GM18870 (cell line): ENCODE results near the gene NCAPD3.
"Not testable (repeated sequence)": the region's sequence is repeated elsewhere in the genome, so short reads cannot be mapped to it uniquely, and the experiment has no call there.

ENCODE experiments used
- ATAC-seq: cut with Tn5 transposase; IDR thresholded peaks from one replicate; pipeline ENCODE4 v1.9.1; 2021; ENCODE audit warnings: moderate library complexity; ENCODE audit not compliant: unreplicated experiment

The NCAPD3 gene, protein sequence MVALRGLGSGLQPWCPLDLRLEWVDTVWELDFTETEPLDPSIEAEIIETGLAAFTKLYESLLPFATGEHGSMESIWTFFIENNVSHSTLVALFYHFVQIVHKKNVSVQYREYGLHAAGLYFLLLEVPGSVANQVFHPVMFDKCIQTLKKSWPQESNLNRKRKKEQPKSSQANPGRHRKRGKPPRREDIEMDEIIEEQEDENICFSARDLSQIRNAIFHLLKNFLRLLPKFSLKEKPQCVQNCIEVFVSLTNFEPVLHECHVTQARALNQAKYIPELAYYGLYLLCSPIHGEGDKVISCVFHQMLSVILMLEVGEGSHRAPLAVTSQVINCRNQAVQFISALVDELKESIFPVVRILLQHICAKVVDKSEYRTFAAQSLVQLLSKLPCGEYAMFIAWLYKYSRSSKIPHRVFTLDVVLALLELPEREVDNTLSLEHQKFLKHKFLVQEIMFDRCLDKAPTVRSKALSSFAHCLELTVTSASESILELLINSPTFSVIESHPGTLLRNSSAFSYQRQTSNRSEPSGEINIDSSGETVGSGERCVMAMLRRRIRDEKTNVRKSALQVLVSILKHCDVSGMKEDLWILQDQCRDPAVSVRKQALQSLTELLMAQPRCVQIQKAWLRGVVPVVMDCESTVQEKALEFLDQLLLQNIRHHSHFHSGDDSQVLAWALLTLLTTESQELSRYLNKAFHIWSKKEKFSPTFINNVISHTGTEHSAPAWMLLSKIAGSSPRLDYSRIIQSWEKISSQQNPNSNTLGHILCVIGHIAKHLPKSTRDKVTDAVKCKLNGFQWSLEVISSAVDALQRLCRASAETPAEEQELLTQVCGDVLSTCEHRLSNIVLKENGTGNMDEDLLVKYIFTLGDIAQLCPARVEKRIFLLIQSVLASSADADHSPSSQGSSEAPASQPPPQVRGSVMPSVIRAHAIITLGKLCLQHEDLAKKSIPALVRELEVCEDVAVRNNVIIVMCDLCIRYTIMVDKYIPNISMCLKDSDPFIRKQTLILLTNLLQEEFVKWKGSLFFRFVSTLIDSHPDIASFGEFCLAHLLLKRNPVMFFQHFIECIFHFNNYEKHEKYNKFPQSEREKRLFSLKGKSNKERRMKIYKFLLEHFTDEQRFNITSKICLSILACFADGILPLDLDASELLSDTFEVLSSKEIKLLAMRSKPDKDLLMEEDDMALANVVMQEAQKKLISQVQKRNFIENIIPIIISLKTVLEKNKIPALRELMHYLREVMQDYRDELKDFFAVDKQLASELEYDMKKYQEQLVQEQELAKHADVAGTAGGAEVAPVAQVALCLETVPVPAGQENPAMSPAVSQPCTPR (N-terminal part only)

DNA sequence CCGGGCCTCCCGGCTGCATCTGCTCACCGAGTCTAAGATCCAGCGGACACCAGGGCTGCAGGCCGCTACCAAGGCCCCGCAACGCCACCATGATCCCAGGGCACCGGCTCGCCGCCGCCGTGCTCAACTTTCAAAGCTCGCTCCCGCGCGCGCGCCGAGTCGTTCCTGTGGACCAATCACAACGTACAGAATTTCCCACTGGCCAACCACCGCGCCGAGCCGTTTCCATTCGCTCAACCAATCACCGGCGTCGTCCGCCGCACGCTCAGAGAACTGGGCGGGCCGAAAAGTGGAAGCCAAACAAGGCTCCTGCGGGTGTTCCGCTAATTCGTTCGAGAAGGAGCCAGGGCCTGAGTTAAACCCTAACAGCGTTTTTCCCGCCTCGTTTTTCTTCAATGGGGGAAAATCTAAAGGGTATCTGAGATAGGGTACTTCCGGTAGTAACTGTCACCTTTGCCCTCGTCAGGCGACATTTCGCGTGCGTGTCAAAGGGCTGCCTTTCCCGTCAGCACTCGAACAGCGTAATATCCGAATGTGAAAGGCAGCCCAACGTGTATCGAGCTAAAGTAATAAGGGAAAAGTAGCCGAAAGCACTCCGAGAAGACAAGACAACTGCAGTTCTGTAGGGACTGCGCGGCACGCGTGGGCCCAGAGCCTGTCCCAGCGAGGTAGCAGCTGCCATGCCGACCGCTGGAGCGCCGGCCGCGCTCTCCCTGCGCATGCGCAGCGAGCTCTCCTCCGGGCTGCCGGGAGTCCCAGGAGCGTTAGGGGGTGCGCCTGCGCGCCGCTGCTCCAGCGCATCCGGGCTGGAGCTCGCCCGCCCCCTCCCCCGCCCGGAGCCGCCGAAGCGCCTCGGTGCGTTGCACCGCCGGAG is at the start of gene NCAPD3, which contains the start of gene VPS26B:
Gene NCAPD3, minus strand, starts transcription at position 132 of the 874 bp plus-strand sequence. Its CDS starts 41 bp downstream, at position 91.
Gene VPS26B, plus strand, starts transcription at position 836 of the 874 bp plus-strand sequence. CDS start 452 bp downstream, outside the sequence.
- ATAC-seq: peak; percentile 69

DNA sequence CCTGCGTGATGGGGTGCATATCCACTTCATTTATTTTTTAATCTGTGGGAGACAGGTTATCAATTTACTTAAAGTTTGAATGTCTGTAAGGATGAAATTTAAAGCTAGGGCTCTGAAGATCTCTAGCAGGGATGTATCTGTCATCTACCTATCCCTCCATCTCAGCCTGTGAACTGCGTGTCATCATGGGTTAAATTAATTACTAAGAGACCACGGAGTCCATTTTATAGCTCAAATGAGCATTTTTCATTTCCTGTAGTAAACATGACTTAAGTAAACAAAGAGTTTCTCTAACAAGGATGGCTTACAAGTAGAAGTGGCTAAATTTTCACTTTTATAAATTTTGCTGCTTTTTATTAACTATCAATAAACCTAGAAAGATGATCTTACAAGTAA is 49.5 kb upstream of the NCAPD3 start:
- no peak for ATAC-seq

DNA sequence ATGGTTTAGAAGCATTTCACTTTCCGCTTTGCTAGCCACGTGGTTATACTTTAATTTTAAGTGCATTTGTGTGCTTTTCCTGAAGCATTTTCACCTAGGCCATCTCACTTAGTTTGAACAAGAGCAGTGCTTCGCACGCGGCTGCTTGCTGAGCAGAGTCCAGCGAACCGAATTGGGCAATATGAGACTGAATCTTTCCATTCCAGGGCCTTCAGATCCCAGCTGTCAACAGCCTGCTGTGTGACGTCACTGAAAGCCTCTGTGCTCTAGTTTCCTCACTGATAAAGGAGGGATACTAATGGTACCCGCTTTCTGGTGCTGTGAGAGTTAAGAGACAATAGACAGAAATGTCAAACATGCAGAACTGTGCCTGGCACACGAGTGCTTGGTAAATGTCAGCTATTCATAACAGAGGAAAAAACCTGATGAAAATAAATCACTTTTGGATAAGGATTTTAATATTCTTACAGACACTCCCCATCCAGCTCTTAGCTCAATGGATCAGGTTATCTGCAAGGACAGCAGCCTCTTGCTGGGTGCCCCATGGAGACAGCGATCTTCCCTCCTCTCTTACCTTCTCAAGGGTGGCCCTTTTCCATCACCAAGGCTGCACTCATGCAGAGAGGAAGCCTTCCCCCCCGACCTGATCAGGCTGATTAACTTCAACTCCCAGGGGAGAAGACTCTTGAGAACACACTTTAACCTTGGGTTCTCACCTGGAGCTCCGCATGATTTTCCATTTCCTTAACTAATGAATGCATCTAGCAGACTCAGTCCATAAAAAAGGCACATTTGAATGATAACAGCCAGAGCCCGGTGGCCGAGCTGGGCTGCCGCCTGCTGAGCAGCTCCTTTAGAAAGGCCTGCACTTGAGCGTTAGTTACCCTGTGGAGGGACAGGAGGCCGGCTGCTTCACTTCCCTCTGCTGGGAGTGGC is 48.9 kb upstream of the NCAPD3 start:
- ATAC-seq: no peak

DNA sequence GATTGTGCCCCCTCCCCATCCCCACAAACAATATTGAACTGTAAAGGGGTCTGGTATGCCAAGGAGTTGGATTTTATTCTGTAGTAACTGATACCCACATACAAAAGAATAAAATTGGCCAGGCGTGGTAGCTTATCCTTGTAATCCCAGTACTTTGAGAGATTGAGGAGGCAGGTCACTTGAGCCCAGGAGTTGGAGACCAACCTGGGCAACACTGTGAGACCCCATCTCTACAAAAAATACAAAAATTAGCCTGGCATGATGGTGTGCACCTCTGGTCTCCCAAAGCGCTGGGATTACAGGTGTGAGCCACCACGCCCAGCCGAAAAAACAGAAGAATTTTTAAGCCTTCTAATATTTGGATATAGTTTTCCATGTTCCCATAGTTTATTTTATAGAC is 48.2 kb upstream of the NCAPD3 start:
- no peak for ATAC-seq

DNA sequence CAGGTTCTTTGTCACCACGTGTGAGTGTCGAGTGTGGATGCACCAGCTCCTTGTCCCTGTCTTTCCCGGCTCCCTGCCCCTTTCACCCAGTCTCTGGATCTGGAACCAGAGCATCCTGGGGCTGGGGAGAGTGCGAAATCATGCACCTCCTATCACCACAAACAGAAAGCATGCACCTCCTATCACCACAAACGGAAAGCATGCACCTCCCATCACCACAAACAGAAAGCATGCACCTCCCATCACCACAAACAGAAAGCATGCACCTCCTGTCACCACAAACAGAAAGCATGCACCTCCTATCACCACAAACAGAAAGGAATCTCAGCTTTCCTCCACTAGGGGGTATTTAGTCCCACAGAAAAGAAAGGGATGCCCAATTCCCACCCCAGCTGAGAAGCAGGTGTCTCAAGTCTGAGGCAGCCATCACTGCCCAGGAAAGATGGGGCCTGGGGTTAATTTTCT is 46.5 kb upstream of the NCAPD3 start:
- ATAC-seq: no peak

DNA sequence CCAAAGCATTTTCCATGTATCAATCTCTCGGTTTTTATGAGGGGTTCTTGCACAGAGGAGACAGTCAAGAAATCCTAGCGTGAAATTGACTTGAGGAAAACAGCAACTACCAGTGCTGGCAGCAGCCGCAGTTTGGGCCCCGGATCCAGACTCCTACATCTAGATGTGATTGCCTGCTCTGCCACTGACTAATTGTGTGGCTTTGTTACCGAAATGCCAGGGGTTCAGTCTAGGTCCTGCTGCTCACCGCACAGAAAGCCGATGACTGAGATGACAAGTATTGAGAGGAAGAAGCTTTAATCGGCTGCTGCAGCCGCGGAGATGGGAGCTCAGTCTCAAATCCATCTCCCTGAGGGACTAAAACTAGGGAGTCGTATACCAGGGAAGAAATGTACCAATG is 44.2 kb upstream of the NCAPD3 start:
- no peak for ATAC-seq

DNA sequence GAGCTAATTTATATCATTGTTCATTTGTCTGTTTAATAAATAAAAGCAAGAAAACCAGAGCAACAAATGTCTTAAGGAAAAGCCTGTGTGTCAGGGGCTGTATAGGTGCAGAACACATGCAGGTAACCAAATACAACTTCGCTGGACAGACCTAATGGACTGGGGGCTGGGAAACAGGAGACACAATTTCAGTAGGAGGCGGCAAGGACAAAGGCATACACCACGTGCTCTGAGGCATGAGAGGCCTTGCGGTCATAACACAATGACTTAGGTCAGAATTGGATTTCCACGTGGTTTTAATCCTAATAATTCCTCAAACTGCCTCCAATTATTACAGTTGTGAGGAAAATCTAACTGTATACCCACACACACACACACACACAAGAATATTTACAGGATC is 43.7 kb upstream of the NCAPD3 start:
- no peak for ATAC-seq

DNA sequence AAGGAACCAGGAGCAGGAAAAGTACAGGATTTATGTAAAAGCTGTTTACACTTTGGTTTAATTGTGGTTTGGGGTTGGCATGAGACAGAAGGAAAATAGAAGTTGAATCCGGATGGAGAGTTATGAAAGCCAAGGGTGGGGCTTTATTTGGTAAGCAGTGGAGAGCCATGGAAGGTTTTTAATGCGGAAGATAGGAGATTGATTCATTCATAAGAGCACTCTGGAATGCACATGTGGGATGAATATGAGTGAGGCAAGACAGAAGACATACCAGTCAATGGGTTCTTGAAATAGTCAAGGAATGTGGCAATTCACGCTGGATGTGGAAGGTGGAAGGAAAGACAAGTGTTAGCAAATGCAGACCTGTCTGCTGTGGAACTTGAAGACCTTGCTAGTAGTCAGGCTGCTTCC is 43.1 kb upstream of the NCAPD3 start:
- ATAC-seq: no peak

DNA sequence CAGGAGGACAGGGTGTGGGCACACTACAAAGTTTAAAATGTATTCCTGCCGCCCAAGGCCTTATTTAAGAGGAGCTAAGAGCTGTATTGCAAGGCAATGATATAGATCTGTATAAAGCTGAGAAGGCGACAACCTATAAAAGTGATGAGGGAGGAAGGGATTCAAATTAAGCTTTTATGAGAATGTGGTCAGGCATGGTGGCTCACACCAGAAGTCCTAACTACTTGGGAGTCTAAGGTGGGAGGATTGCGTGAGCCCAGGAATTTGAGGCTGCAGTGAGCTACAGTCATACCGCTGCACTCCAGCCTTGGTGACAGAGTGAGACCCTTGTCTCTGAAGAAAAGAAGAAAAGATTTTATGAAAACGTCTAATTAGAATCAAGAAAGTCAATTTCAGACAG is 42.7 kb upstream of the NCAPD3 start:
- no peak for ATAC-seq

DNA sequence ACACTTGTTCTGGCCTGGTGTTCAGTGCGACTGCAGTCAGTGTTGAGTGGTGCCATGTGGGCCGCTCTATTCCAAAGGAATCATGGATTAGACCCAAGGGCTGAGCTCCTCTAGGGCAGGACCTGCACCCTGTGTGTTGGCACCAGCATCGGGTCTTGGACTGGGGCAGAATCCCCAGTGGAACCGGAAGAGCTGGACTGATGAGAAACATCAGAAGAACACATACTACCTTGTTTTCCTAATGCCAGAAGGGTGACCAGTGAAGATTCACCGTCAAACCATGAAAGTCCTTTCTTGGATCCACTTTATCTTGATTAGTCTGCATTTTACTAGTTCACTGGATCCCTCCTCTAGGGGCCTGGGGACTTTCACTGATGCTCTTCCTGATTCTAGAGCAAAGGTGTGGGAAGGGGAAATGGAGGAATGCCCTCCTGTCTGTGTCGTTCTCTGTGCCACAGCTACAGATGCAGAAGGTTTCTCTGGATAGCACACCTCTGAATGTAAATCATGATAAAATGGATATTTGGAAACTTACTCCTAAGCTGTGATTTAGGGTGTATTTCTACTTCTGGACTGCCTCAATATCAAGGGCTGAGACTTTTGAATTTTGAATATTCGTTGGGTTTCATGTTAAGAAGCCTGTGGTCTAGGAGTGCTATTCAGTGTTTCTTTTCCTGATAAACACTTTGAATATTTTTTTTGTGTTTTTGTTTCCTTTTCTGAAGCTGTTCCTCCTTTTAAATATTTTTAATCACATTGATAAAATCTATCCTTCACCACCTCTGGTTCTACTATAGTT is 41.4 kb upstream of the NCAPD3 start:
- no peak for ATAC-seq

DNA sequence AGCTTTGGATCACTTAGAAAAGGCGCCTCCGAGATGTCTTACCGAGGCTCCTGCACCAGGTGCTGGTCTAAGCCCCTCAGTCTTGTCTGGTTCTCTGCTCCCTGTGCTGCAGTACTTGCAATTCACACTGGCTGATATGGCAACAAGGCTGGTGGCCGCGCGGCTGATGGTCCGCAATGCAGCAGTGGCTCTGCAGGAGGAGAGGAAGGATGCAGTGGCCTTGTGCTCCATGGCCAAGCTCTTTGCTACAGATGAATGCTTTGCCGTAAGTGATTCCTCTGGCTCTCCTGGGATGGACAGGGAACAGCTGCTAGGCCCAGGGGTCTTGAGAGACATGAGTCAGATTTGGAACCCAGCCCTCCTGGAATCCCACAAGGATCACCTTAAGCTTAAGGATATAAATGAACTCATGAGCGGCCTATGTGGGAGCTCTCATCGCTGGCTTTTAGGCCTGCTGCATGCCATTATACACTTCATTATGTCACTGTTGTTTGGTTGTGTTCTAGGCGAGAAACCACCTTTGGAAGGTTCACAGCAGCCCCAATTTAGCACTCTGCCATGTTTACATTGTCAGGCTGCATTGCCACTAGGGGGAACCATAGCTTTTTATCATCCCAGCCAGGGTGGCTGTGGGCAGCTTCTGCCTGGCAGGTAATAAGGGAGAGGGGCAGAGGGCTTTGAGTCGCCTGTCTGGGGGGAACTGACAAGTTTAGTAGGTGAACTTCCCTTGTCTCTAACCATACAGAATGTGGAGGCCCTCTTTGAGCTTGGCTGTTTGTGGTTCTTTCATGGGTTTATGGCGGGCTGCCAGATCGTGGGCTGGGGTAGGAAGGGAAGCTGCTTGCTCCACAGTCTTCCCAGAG is 38.1 kb upstream of the NCAPD3 start:
- no peak for ATAC-seq

DNA sequence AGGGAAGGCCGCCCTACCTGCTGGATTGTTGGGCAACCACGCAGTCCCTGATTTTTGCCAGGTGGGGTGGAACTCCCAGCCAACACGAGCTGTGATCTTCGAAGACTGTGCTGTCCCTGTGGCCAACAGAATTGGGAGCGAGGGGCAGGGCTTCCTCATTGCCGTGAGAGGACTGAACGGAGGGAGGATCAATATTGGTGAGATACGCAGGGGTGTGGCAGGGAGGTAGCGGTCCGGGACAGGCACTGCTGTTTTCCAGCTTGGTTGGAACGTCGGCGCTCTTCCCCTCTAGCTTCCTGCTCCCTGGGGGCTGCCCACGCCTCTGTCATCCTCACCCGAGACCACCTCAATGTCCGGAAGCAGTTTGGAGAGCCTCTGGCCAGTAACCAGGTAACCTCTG is 37.2 kb upstream of the NCAPD3 start:
- ATAC-seq: no peak

DNA sequence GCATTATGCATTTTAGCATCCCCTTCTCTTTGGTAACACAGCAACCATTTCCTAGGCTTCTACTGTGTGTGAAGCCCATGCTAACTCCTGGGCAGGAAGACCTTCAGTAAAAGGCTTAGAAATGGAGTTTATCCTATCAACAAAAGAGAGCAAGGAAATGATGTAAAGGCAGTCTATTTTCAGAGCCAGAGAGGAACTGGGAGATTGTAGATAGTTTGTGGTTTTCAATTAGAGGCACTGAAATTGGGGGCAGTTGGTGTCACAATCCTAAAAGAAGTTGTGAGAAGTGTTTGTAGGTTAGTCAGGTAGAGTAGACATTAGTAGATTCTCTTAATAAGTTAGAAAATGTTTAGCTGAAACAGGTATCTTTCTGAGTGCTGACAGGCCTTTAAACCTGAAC is 36.7 kb upstream of the NCAPD3 start:
- ATAC-seq: no peak

DNA sequence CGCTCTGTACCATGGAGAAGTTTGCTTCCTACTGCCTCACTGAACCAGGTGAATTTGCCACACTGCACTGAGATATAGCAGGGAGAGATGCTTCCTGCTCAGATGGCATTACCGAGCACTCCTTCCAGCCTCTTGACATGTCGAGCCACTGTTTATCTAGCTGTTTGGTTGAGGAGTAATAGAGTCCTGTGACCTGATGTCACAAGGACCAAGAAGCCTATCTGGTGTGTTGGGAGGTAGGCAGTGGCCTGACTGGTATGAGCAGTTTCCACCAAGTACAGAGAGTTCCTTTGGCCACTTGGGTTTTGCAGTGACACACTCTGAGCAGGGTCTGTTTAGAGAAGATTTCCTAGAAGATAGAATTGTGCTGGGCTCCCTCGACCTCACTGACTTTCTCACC is 34.8 kb upstream of the NCAPD3 start:
- no peak for ATAC-seq

DNA sequence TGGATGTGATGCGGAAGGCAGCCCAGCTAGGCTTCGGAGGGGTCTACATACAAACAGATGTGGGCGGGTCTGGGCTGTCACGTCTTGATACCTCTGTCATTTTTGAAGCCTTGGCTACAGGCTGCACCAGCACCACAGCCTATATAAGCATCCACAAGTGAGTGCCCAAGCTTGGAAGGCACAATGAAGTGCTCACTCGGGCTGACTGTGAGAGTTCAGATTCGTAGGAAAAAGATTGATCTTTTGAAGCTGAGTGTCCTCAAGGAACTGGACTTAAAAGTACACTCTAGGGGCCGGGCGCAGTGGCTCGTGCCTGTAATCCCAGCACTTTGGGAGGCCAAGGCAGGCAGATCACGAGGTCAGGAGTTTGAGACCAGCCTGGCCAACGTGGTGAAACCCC is 33.3 kb upstream of the NCAPD3 start:
- no peak for ATAC-seq

DNA sequence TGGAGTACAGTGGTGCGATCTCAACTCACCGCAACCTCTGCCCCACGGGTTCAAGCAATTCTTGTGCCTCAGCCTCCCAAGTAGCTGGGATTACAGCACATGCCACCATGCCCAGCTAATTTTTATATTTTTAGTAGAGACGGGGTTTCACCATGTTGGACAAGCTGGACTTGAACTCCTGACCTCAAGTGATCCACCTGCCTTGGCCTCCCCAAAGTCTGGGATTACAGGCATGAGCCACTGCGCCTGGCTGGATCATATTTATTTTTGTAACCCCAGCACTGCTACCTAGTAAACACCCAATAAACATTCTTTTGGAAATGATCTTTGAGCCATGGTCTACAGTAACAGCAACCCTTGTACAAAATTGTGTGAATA is 31.4 kb upstream of the NCAPD3 start:
- not testable (repeated sequence) for ATAC-seq
